CD4-positive, alpha-beta T cell (primary cell): ENCODE data around the gene WWOX. TPM values are rescaled to one million over a fixed set of nuclear protein-coding genes. Genes with fewer than 3 reads are reported as not detected.

Source experiments
- ATAC-seq: fragments of 200-7000 bp; cut with Tn5 transposase; one replicate; pipeline ENCODE4 v1.10.0; 2022; ENCODE audit warnings: mild to moderate bottlenecking; ENCODE audit not compliant: poor library complexity
- CTCF ChIA-PET: fragments of 350-600 bp; sonication (Branson Sonifier 250); formaldehyde crosslinking; loops from one replicate; lab custom pipeline; 2021; ENCODE audit warnings: antibody characterized with exemption, inconsistent platforms; lab: Charles Lee
- POLR2A ChIA-PET: fragments of 350-600 bp; sonication (Branson Sonifier 250); formaldehyde crosslinking; loops from one replicate; lab custom pipeline; 2021; ENCODE audit warnings: antibody characterized with exemption, inconsistent platforms; lab: Charles Lee
- DNase-seq, 14 experiments: peaks; one replicate each; pipeline ENCODE4 v3.0.0-alpha.2; 2013 to 2020; ENCODE audit warnings: mixed read lengths in 2 of 14
- H3K27ac ChIP-seq, 2 donors: one replicate each; pipeline versions ENCODE4 v1.5.1 to v1.7.0; 2013; ENCODE audit warnings: low read length in 2 of 2, low read depth in 1 of 2, mild to moderate bottlenecking in 1 of 2
- H3K27me3 ChIP-seq, 2 experiments: 1 replicate in 1 of 2; 2 replicates in 1 of 2; pipeline versions ENCODE4 v1.6.1 to v1.7.0; 2013; ENCODE audit warnings: low read length in 2 of 2, control low read depth in 1 of 2, mild to moderate bottlenecking in 1 of 2, moderate library complexity in 1 of 2; ENCODE audit not compliant: insufficient read depth in 2 of 2, control insufficient read depth in 1 of 2
- H3K36me3 ChIP-seq: one replicate; pipeline ENCODE4 v1.6.1; 2013; ENCODE audit warnings: low read length, control low read depth; ENCODE audit not compliant: insufficient read depth
- H3K4me1 ChIP-seq: one replicate; pipeline ENCODE4 v1.6.1; 2013; ENCODE audit warnings: low read length, control low read depth; ENCODE audit not compliant: insufficient read depth
- H3K4me3 ChIP-seq: one replicate; pipeline ENCODE4 v1.5.1; 2013; ENCODE audit warnings: mild to moderate bottlenecking, low read length, moderate library complexity
- H3K9me3 ChIP-seq, 2 experiments: 1 replicate in 1 of 2; 2 replicates in 1 of 2; pipeline versions ENCODE4 v1.6.1 to v1.7.0; 2013; ENCODE audit warnings: low read length in 2 of 2, mild to moderate bottlenecking in 2 of 2, control low read depth in 1 of 2, moderate library complexity in 1 of 2; ENCODE audit not compliant: control insufficient read depth in 1 of 2, insufficient read depth in 1 of 2
- H3K27ac Mint-ChIP-seq: one replicate; pipeline ENCODE4 v1.8.0; 2020; ENCODE audit warnings: mixed read lengths
- H3K27me3 Mint-ChIP-seq: one replicate; pipeline ENCODE4 v1.8.0; 2021; ENCODE audit warnings: mixed read lengths
- H3K36me3 Mint-ChIP-seq: one replicate; pipeline ENCODE4 v1.8.0; 2021; ENCODE audit warnings: low read depth, mixed read lengths
- H3K4me1 Mint-ChIP-seq: one replicate; pipeline ENCODE4 v1.8.0; 2021; ENCODE audit warnings: low read depth, mixed read lengths
- H3K4me3 Mint-ChIP-seq: one replicate; pipeline ENCODE4 v1.8.0; 2020; ENCODE audit warnings: mild to moderate bottlenecking, mixed read lengths
- H3K9me3 Mint-ChIP-seq: one replicate; pipeline ENCODE4 v1.8.0; 2020; ENCODE audit warnings: mixed read lengths
- CTCF ChIP-seq: fragments of 200-600 bp; IDR thresholded peaks from one replicate; pipeline ENCODE4 v1.8.0; 2022; ENCODE audit warnings: antibody characterized with exemption, mild to moderate bottlenecking
- intact Hi-C, 2 experiments: fragments of 100-400 bp; cut with DNase I in 1 of 2; cut with micrococcal nuclease in 1 of 2; formaldehyde crosslinking; loops; one replicate each; pipeline versions ENCODE4 v1.15.1 to v1.9.0; 2023 to 2025; cut with DNase I, micrococcal nuclease
- total RNA-seq, 174 experiments: library from RNA in 2 of 174; stranded (reverse) in 2 of 174; gene quantifications; one replicate each; pipeline ENCODE4 v1.2.3 and lab custom pipeline; 2021 to 2026

Gene WWOX
- total RNA-seq, 2 experiments from 2014 or later, result 19.3 to 21.7 TPM

- no peak overlapping the region for H3K4me3 Mint-ChIP-seq
- no peaks in the 10 kb centered on the region for H3K27me3 Mint-ChIP-seq
- H3K27ac Mint-ChIP-seq, result no peak overlapping the region
- no peaks in the 10 kb centered on the region for H3K4me1 Mint-ChIP-seq
- ATAC-seq, result no peak
- Histone ChIP-seq H3K36me3 (no peaks in the 10 kb centered on the region), H3K4me3 (no peak overlapping the region), H3K9me3 (no peaks in the 10 kb centered on the region), H3K4me1 (no peaks in the 10 kb centered on the region), H3K27me3 (no peaks in the 10 kb centered on the region), H3K27ac (no peak overlapping the region)
- no peak for DNase-seq
- H3K36me3 Mint-ChIP-seq, result no peaks in the 10 kb centered on the region
- intact Hi-C loops, result no loop called here
- ChIA-PET CTCF (interaction anchor here (0.7 to 1.0 kb wide), 2 partner anchors 17 to 369 kb away, joined by 3 read pairs; no protein-coding TSS in a partner anchor), POLR2A (no interaction called here)
- no peaks in the 10 kb centered on the region for H3K9me3 Mint-ChIP-seq
- no peak for TF ChIP-seq CTCF
These were observed 199.5 kb downstream of the WWOX start for GRCh38 chr16:78298986-78299385.

DNA sequence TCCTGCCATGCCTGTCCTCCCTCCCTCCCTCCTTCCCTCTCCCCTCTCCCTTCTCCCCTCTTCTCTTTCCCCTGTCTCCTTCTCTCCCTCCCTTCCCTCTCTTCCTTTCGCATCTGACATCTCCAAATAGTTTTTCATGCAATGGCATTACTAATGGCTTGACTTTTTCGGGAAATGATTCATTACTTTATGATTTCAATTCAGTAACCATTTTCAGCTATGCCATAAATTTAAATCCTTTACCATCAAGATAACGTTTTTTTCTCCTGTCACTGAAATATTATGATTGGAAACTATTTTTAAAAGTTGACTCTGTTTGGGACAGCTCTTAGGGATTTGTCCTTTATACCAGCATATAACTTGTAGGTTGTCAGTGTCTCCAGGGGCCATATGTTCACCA lies 201.0 kb downstream of the WWOX start:
- H3K4me3 Mint-ChIP-seq, result no peak overlapping the region
- ChIA-PET POLR2A (no interaction called here), CTCF (no interaction called here)
- no peak for ATAC-seq
- H3K27ac Mint-ChIP-seq, result no peak overlapping the region
- intact Hi-C loops, result no loop called here
- H3K27me3 ChIP-seq, result no peaks in the 10 kb centered on the region
- no peak for TF ChIP-seq CTCF
- DNase-seq, result no peak
- no peaks in the 10 kb centered on the region for H3K9me3 Mint-ChIP-seq
- no peaks in the 10 kb centered on the region for H3K9me3 ChIP-seq
- no peaks in the 10 kb centered on the region for H3K27me3 Mint-ChIP-seq
- H3K27ac ChIP-seq, result no peak overlapping the region
- H3K36me3 ChIP-seq, result no peaks in the 10 kb centered on the region
- H3K36me3 Mint-ChIP-seq, result no peaks in the 10 kb centered on the region
- H3K4me1 Mint-ChIP-seq, result no peaks in the 10 kb centered on the region
- no peak overlapping the region for H3K4me3 ChIP-seq
- no peaks in the 10 kb centered on the region for H3K4me1 ChIP-seq

DNA sequence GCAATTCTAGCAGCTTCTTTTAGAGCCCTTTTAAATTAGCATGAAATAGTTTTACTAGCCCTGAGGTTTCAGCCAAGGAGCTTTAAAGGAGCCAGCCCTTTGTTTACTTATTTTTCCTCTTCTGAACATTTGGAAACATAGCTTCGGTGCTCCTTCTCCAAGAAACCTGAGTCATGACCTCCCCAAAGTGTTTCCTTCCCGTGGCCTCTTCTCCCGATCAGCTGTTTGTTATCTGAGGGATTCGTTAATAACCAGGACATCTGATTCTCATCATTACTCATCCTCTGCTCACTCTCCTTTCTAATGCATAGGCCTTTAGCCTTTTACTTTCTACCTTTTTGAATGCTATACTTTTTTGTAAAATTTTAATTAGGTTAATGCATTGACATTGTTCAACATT lies 204.5 kb downstream of the WWOX start:
- H3K27me3 Mint-ChIP-seq, result no peaks in the 10 kb centered on the region
- ATAC-seq (no peak), DNase-seq (no peak)
- Histone ChIP-seq H3K4me1 (no peaks in the 10 kb centered on the region), H3K4me3 (no peak overlapping the region), H3K9me3 (no peaks in the 10 kb centered on the region), H3K36me3 (no peaks in the 10 kb centered on the region), H3K27ac (no peak overlapping the region), H3K27me3 (no peaks in the 10 kb centered on the region)
- no peaks in the 10 kb centered on the region for H3K9me3 Mint-ChIP-seq
- H3K27ac Mint-ChIP-seq, result no peak overlapping the region
- no peak overlapping the region for H3K4me3 Mint-ChIP-seq
- no peaks in the 10 kb centered on the region for H3K36me3 Mint-ChIP-seq
- ChIA-PET CTCF (no interaction called here), POLR2A (no interaction called here)
- TF ChIP-seq CTCF, result no peak
- no peaks in the 10 kb centered on the region for H3K4me1 Mint-ChIP-seq
- intact Hi-C loops, result no loop called here
